Measurements from ENCODE around the gene SCN4B. TPM values are rescaled to one million over a fixed set of nuclear protein-coding genes. Genes with fewer than 3 reads are reported as not detected.

The SCN4B gene
- total RNA-seq, 2 experiments from 2014 or later, result not detected

GRCh38 chr11:118117790-118118601 is 34.6 kb downstream of the SCN4B start:
- intact Hi-C loops (cut with DNase I, micrococcal nuclease), result no loop called here
- H3K4me3 Mint-ChIP-seq, result no peak overlapping the region
- peaks cover 8% of the 10 kb centered on the region for H3K27me3 Mint-ChIP-seq
- Histone ChIP-seq H3K9me3 (ENCODE audit: control insufficient read depth in 1 of 2, insufficient read depth in 1 of 2, low read length in 2 of 2) (no peaks in the 10 kb centered on the region), H3K27ac (ENCODE audit: low read depth in 1 of 2, low read length in 2 of 2) (no peak overlapping the region), H3K4me3 (ENCODE audit: low read length) (no peak overlapping the region), H3K27me3 (ENCODE audit: control insufficient read depth in 1 of 2, insufficient read depth in 2 of 2, low read length in 2 of 2) (peaks cover 0 to 3% of the 10 kb centered on the region in 2 experiments), H3K36me3 (ENCODE audit: insufficient read depth, low read length) (no peaks in the 10 kb centered on the region), H3K4me1 (ENCODE audit: insufficient read depth, low read length) (peaks cover 3% of the 10 kb centered on the region)
- H3K27ac Mint-ChIP-seq, result no peak overlapping the region
- H3K4me1 Mint-ChIP-seq (ENCODE audit: low read depth), result no peaks in the 10 kb centered on the region
- peak in 1 of 14 experiments; percentile 14 for DNase-seq
- no peaks in the 10 kb centered on the region for H3K9me3 Mint-ChIP-seq
- POLR2A ChIA-PET, result no interaction called here
- no peak for ATAC-seq (ENCODE audit: poor library complexity)
- CTCF ChIA-PET, result no interaction called here
- no peaks in the 10 kb centered on the region for H3K36me3 Mint-ChIP-seq (ENCODE audit: low read depth)
- TF ChIP-seq CTCF (IDR thresholded peaks at IDR 0.05), result no peak

- no peaks in the 10 kb centered on the region for H3K36me3 Mint-ChIP-seq (ENCODE audit: low read depth)
- H3K4me1 Mint-ChIP-seq (ENCODE audit: low read depth), result no peaks in the 10 kb centered on the region
- H3K4me1 ChIP-seq (ENCODE audit: insufficient read depth, low read length), result peaks cover 3% of the 10 kb centered on the region
- ChIA-PET CTCF (no interaction called here), POLR2A (no interaction called here)
- ATAC-seq (ENCODE audit: poor library complexity) (no peak), DNase-seq (peak in 1 of 14 experiments; percentile 33)
- intact Hi-C loops (cut with DNase I, micrococcal nuclease), result no loop called here
- H3K27me3 ChIP-seq (ENCODE audit: control insufficient read depth in 1 of 2, insufficient read depth in 2 of 2, low read length in 2 of 2), result peaks cover 0 to 3% of the 10 kb centered on the region in 2 experiments
- H3K9me3 Mint-ChIP-seq, result no peaks in the 10 kb centered on the region
- TF ChIP-seq CTCF (IDR thresholded peaks at IDR 0.05), result no peak
- H3K4me3 Mint-ChIP-seq, result no peak overlapping the region
- no peaks in the 10 kb centered on the region for H3K9me3 ChIP-seq (ENCODE audit: control insufficient read depth in 1 of 2, insufficient read depth in 1 of 2, low read length in 2 of 2)
- no peak overlapping the region for H3K27ac ChIP-seq (ENCODE audit: low read depth in 1 of 2, low read length in 2 of 2)
- H3K36me3 ChIP-seq (ENCODE audit: insufficient read depth, low read length), result no peaks in the 10 kb centered on the region
- no peak overlapping the region for H3K4me3 ChIP-seq (ENCODE audit: low read length)
- peaks cover 12% of the 10 kb centered on the region for H3K27me3 Mint-ChIP-seq
- no peak overlapping the region for H3K27ac Mint-ChIP-seq
These were observed 37.6 kb downstream of the SCN4B start for GRCh38 chr11:118115048-118115447.

- H3K36me3 ChIP-seq (ENCODE audit: insufficient read depth, low read length), result no peaks in the 10 kb centered on the region
- POLR2A ChIA-PET, result no interaction called here
- no peak overlapping the region for H3K27ac Mint-ChIP-seq
- peaks cover 3% of the 10 kb centered on the region for H3K4me1 ChIP-seq (ENCODE audit: insufficient read depth, low read length)
- no peak overlapping the region for H3K4me3 ChIP-seq (ENCODE audit: low read length)
- intact Hi-C loops (cut with DNase I, micrococcal nuclease), result no loop called here
- H3K9me3 Mint-ChIP-seq, result no peaks in the 10 kb centered on the region
- CTCF ChIA-PET, result no interaction called here
- peaks cover 12% of the 10 kb centered on the region for H3K27me3 Mint-ChIP-seq
- no peak overlapping the region for H3K27ac ChIP-seq (ENCODE audit: low read depth in 1 of 2, low read length in 2 of 2)
- peaks cover 0 to 3% of the 10 kb centered on the region in 2 experiments for H3K27me3 ChIP-seq (ENCODE audit: control insufficient read depth in 1 of 2, insufficient read depth in 2 of 2, low read length in 2 of 2)
- no peak for TF ChIP-seq CTCF (IDR thresholded peaks at IDR 0.05)
- ATAC-seq (ENCODE audit: poor library complexity) (no peak), DNase-seq (peak in 1 of 14 experiments; percentile 20)
- H3K4me1 Mint-ChIP-seq (ENCODE audit: low read depth), result no peaks in the 10 kb centered on the region
- H3K36me3 Mint-ChIP-seq (ENCODE audit: low read depth), result no peaks in the 10 kb centered on the region
- no peaks in the 10 kb centered on the region for H3K9me3 ChIP-seq (ENCODE audit: control insufficient read depth in 1 of 2, insufficient read depth in 1 of 2, low read length in 2 of 2)
- H3K4me3 Mint-ChIP-seq, result no peak overlapping the region
These were observed 38.4 kb downstream of the SCN4B start for GRCh38 chr11:118114266-118114665.
